GM19395 (cell line): ENCODE data around the gene FXN.
"Not testable (repeated sequence)": the region's sequence is repeated elsewhere in the genome, so short reads cannot be mapped to it uniquely, and the experiment has no call there.

Experiments
- ATAC-seq: cut with Tn5 transposase; IDR thresholded peaks from one replicate; pipeline ENCODE4 v1.9.1; 2021; ENCODE audit warnings: mild to moderate bottlenecking, moderate library complexity; ENCODE audit not compliant: unreplicated experiment

The FXN gene

DNA sequence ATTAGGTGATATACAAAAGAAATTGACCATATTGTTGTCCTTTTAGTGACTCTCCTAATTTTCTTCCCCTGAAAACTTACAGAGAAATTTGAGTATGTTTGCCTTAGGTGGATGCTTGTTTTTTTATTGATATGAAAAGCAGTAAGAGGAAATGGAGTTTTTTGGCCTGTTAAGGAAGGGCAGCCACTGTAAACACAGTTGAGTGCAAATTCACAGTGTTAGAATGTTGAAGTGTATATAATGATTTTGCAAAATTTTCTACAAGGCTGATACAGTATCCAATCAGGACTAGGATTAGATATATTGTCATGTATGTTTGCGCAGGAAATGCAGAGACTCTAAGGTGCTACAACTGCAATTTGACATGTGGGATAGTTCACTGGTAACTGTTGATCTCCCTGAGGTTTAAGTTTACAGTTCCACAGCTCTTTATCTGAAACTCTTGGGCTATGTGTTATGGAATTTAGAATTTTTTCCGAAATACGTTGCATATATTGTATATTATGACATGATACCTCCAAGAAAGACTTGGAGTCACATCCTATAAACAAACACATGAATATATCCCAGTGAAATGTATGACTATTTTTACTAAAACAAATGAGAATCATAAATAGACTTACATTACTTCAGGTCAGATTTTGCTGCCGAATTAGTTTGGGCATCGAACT lies 62.5 kb downstream of the FXN start:
- no peak for ATAC-seq

- ATAC-seq, result not testable (repeated sequence)
These were observed 67.9 kb downstream of the FXN start for GRCh38 chr9:69103348-69103996.

- ATAC-seq, result no peak
These were observed 69.4 kb downstream of the FXN start for GRCh38 chr9:69104830-69105527.

DNA sequence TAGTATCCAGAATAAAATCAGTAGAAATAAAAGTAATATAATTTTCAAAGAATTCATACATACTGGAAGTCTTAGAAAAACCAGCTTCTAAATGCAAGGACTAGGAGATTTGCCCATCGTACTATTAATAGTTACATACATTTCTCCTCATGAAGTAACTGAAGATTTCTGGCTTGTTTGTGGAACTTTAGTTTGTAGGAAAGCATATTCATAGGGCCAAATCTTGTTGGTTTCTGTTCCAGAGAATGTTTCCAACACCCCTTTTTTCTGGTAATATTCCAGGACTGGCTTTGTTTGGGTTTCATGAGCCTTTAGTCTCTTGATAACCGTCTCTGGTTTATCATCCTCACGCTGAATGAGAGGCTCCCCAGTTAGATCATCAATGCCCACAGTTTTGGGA lies 72.2 kb downstream of the FXN start:
- ATAC-seq, result no peak

GRCh38 chr9:69108706-69109105 lies 73.2 kb downstream of the FXN start:
- not testable (repeated sequence) for ATAC-seq

GRCh38 chr9:69109152-69109551 lies 73.6 kb downstream of the FXN start:
- ATAC-seq, result no peak

DNA sequence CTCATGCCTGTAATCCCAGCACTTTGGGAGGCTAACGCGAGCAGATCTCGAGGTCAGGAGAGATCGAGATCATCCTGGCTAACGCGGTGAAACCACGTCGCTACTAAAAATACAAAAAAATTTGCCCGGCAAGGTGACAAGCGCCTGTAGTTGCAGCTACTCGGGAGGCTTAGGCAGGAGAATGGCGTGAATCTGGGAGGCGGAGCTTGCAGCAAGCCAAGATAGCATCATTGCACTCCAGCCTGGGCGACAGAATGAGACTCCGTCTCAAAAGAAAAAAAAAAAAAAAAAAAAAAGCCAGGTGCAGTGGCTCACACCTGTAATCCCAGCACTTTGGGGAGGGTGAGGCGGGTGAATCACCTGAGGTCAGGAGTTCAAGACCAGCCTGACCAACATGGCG lies 77.1 kb downstream of the FXN start:
- not testable (repeated sequence) for ATAC-seq

- ATAC-seq, result no peak
These were observed 80.1 kb downstream of the FXN start for GRCh38 chr9:69115621-69116020.

GRCh38 chr9:69118656-69119055 lies 83.1 kb downstream of the FXN start:
- no peak for ATAC-seq

DNA sequence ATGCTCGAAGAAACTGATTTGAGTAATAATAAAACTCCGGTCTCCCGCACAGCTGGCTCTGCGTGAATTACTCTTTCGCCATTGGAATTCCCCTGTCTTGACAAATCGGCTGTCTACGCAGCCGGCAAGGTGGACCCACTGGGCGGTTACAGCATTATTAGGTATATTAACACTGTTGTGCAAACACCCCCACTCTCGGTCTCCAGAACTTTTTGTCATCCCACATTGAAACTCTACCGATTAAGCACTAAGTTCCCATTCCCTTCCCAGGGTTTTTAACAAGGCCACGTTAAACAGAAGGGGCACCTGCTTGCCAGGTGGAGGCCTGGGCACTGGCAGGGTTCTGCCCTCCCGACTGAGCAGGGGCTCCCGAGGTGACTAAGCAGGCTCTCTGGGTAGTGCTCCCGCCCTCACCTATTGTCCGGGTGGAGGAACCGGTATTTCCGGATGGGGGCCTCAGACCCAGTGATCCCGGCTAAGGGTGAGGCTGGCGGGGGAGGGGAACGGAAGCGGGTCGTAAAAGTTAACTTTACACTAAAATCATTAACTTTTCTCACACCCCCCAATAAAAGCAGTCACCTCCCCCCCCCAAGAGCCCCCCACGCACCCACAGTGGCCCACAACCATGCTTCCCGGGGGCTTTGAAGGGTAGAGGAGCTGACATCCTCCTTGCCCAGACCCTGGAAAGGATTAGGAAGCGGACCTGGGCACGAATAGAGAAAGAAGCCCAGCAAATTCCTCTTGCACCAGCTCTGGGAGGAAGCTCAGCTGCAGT lies 85.0 kb downstream of the FXN start:
- ATAC-seq, result no peak

DNA sequence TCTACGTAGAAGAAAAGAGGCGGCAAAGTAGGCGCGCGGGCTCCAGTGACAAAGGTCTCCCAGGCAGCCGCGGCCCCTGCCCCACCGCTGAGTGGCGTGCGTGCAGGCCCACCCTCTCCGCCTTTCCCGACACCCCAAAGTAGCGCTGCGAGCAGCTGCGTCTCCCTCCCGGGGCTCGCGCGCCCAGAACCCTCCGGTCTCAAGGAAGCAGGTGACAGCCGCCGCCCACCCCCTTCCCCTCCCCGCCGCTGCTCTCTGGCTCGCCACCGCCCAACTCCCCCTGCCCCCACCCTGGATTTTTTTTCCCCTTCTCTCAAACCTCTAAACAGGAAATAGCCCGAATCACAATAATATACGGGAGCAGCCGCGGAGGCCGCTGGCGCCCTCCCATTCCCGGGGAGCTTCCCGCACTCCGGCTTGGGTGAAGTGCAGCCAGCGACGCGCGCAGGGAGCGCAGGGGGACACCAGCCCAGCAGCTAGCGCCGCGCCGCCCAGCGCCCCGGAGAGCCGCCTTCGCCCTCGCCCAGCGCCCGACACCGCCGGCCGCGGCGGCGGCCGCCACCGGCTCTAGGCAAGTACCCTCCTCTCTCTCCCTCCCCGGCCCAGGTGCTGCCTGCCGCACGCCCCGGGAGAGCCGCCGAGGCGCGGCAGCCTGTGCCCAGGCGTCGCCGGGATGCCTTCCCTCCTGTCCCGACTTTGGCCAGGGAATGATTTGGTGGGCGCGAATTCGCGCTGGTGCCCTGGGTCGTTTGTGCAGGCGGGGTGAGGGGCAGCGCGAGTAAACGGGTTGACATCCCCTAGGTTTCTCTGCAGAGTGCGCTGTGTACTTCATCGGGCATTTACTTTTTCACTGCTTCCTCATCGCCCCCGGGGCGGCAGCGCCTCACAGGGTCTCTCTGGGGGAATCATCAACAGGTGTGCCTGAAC lies 85.9 kb downstream of the FXN start:
- ATAC-seq, result peak; percentile 74

DNA sequence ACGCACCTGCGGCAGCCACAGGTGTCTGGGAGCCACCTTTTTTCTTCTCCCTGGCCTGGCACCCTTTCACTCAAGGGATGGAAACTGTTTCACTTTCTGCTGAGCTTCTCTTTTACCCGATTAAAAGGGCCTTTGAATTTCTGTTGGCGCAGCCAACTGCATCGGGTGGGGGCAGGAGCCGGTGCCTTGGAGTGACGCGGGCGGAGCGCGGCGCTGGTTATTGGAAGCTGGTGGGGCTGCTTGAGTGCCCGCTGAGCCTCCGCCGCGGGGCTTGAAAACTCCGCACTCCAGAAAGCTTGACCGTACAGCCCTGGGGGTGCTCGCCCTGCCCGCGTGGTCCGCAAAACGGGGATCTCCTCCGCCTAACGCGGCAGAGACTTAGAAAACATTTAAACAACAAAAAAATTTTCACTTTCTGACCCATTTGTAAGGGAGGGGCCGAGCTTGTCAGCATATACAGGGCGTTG lies 86.6 kb downstream of the FXN start:
- ATAC-seq, result peak; percentile 59

DNA sequence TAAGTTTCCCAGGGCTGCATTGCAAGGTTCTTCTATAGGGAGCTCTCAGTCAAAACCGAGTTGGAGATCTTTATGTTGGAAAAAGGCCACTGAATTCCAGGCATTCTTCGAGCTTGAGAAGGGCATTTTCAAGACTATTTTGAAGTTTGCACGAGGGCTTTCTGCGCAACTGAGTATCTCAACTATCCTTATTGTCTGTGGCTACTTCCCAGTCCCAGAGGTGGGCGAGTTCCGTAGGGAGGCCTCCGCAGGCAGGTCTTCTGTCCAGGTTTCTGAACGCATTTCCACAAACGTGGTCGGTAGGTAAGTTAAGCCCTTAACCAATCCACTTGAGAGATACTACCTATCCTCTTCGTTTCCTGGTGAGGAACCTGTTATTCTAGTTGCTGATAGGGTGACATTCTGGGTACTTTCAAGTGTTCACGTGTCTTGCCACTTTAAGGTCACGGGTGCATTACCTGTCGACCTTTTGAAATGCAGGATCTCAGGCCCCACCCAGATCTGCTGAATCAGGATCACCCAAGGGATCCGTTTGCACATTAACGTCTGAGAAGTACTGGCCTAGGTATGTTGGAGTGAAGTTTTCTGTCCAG lies 87.1 kb downstream of the FXN start:
- no peak for ATAC-seq

GRCh38 chr9:69130456-69131441 lies 95.2 kb downstream of the FXN start:
- no peak for ATAC-seq

- ATAC-seq, result no peak
These were observed 96.1 kb downstream of the FXN start for GRCh38 chr9:69131682-69132081.

DNA sequence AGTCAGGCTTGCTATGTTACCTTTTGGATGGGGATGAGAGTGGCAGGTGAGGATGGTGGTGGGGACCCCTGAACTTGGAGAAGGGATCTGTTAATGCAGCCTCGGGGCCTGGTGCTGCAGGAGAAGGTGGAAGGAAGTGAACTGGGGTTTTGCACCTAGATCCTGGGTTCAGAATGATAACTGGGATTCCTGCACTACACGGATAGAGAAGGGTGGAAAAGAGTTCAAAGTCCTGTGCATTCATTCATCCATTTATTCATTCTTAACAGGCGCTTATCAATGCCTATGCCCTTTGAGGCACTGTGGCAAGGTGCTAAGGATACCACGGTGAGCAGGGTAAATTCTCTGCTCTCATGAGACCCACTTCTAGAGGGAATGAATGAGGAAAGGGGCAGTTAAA lies 96.8 kb downstream of the FXN start:
- no peak for ATAC-seq

- ATAC-seq, result no peak
These were observed 98.9 kb downstream of the FXN start for GRCh38 chr9:69134412-69134811.

DNA sequence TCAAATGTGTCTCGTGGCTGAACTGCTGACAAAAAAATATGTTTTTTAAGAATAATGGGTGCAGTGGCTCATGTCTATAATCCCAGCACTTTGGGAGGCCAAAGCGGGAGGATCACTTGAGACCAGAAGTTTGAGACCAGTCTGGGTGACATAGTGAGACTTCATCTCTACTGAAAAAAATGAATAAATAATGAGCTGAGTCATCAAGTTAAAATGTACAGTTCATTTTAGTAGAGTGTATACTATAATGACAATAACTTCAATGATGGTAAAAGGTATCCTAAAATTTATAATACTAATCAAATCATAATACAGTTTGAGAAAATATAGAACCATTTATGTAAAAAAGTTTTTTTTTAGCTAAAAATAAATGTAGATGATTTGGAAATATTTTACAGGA lies 100.6 kb downstream of the FXN start:
- no peak for ATAC-seq

DNA sequence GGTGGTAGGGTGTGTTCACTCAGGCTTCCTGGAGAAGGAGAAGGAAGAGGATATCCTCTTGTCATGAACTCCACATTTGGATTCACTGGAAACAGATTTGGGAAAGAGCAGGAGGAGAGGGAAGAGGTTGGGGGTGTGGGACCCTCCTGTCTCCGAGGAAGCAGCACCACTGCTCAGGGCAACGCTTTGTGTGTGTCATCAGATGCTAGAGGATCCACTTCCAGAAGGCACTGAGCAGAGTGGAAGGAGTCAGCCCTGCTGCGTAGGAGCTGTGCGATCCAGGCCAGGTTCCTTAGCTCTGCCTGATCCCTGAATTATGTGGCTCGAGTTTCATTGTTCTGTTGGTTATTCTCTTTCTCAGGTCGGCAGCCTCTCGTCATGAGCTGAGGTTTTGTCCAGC lies 101.2 kb downstream of the FXN start:
- ATAC-seq, result no peak
